GM10266 (cell line): ENCODE results near the gene KRTAP5-8.
"Not testable (repeated sequence)": the region's sequence is repeated elsewhere in the genome, so short reads cannot be mapped to it uniquely, and the experiment has no call there.

Source experiments
- DNase-seq: peaks from one replicate; pipeline ENCODE4 v3.0.0; 2012; ENCODE audit errors: extremely low spot score
- CTCF ChIP-seq: IDR thresholded peaks from 2 replicates; pipeline ENCODE4 v1.5.1; 2012; ENCODE audit warnings: mild to moderate bottlenecking, low read depth; ENCODE audit not compliant: control insufficient read depth, insufficient read depth; ENCODE audit errors: missing control alignments

KRTAP5-8 gene

GRCh38 chr11:71530602-71531001, 7.2 kb upstream of the KRTAP5-8 start:
- DNase-seq = no peak
- no peak for TF ChIP-seq CTCF

- TF ChIP-seq CTCF = no peak
- no peak for DNase-seq
Measured at GRCh38 chr11:71532036-71532610, 5.7 kb upstream of the KRTAP5-8 start.

GRCh38 chr11:71534711-71535608, 2.9 kb upstream of the KRTAP5-8 start:
- DNase-seq = not testable (repeated sequence)

- no peak for TF ChIP-seq CTCF
- DNase-seq = no peak
Measured at GRCh38 chr11:71535825-71536224, 2.0 kb upstream of the KRTAP5-8 start.

GRCh38 chr11:71537537-71537936, 288 bp upstream of the KRTAP5-8 start:
- TF ChIP-seq CTCF = no peak
- no peak for DNase-seq

GRCh38 chr11:71538666-71538990, 803 bp downstream of the KRTAP5-8 start:
- TF ChIP-seq CTCF = no peak

GRCh38 chr11:71539017-71539416, 1.2 kb downstream of the KRTAP5-8 start:
- no peak for TF ChIP-seq CTCF
- no peak for DNase-seq

More at GRCh38 chr11:71538666-71538990, 803 bp downstream of the KRTAP5-8 start:
- DNase-seq = no peak

- not testable (repeated sequence) for DNase-seq
Measured at GRCh38 chr11:71539971-71540370, 2.1 kb downstream of the KRTAP5-8 start.

- DNase-seq = peak; percentile 53
Measured at GRCh38 chr11:71540521-71541304, 2.9 kb downstream of the KRTAP5-8 start.
